ENCODE measurements around the gene FGD5. TPM values are rescaled to one million over a fixed set of nuclear protein-coding genes. Genes with fewer than 3 reads are reported as not detected.

Gene FGD5
- total and polyA plus RNA-seq, 9 of the 15 experiments (the other 6 are each of a cell fraction or from before 2014, with no cell fraction given), result 0.18 TPM; not detected in 8

DNA sequence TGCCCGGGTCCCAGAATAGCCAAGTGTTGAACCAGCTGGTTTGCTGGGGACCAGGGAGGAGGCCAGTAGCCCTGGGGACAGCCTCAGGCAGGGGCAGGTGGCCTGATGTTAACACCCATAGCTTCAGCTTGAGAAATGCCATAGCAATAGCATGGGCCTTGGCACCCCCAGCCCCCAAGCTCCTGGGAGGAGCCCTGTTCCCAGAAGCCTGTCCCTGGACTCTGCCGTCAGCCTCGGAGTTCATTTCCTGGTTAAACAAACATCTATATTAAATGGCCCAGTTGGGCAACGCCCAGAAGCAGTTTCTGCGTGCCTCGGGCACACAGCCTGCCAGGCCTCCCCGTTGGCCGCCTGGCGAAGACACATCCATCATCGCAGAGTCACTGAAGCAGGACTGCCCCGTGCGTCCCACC lies 58.2 kb downstream of the FGD5 start:
- Histone ChIP-seq H3K4me2 (ENCODE audit: insufficient read depth, low read length) (no peak overlapping the region), H3K27ac (ENCODE audit: extremely low read depth, low read depth, low read length) (no peak overlapping the region), H3K36me3 (ENCODE audit: control insufficient read depth, insufficient read depth, low read length) (no peaks in the 10 kb centered on the region), H3K79me2 (ENCODE audit: control insufficient read depth, insufficient read depth, low read length) (no peaks in the 10 kb centered on the region), H2AFZ (ENCODE audit: low read depth, low read length) (no peak overlapping the region), H4K20me1 (replicated peaks; ENCODE audit: control insufficient read depth, insufficient read depth, low read length) (0 out of 2 replicates have a peak, but pooled peaks cover 3% of the 10 kb centered on the region), H3K4me1 (replicated peaks in 1 of 2; ENCODE audit: control insufficient read depth in 2 of 2, insufficient read depth in 2 of 2, low read length in 2 of 2) (no peaks in the 10 kb centered on the region), H3K27me3 (ENCODE audit: control insufficient read depth in 2 of 2, insufficient read depth in 2 of 2, low read length in 2 of 2) (peaks cover 33 to 70% of the 10 kb centered on the region in 2 experiments; a peak in 4 of 5 replicates), H3K9me3 (replicated peaks; ENCODE audit: control insufficient read depth, insufficient read depth, low read depth, low read length) (no peaks in the 10 kb centered on the region), H3K9me1 (ENCODE audit: control insufficient read depth, insufficient read depth, low read length) (no peaks in the 10 kb centered on the region), H3K4me3 (no peak overlapping the region), H3K9ac (ENCODE audit: insufficient read depth in 1 of 2, low read depth in 2 of 2, low read length in 2 of 2) (no peak overlapping the region; a peak in 1 of 4 replicates)
- in situ Hi-C loops (cut with MboI), result no loop called here
- TF ChIP-seq, protein P1, sequence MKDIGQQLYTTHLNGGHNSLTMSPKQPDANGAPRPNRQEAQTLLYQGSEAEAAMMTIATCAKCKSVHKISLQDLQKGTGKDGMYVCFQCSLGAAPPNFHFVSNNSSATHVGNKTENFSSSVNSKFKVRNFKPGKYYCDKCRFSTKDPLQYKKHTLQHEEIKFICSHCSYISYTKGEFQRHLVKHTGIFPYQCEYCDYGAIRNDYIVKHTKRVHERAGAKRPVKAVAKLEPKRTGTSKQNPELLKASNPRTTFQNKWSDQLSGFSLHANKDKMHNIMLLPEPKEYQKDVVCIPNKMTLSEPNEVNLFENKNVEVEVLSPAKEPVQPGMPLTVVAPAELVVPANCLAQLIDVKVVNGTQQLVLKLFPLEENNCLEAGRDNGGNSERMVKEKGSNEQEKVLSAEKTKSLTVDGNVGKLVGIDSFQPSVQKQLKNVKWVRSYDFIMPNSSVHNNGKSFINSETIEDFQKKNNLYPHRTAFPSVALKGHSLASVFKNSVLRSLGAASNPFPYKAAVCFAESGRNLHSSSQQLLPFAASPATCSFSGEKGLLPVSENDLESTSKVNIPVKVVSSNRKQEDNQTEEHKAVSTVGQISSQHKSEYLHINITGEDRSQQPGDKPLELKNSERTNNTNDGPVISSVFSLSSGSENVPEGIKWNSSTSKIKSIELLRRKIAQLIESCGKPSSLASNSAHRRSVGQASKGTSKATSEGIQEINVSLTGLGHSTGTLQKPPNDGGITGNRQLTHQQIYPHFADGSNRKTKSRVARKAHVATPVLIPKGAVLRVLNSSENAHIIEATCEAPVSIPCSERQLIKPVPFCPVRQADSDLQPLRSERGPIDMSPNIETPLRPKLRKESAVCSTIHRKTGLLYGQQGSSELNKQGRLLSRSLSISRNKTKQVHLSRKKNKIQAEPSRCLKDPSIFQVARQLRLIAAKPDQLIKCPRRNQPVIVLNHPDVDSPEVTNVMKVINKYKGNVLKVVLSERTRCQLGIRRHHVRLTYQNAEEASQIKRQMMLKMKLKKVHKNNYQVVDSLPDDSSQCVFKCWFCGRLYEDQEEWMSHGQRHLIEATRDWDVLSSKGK (CRISPR knock-in tag; IDR thresholded peaks at IDR 0.05), result no peak
- TF ChIP-seq PPARD (CRISPR knock-in tag; IDR thresholded peaks at IDR 0.05), result no peak
- TF ChIP-seq, protein P2, sequence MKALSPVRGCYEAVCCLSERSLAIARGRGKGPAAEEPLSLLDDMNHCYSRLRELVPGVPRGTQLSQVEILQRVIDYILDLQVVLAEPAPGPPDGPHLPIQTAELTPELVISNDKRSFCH (CRISPR knock-in tag; IDR thresholded peaks at IDR 0.05), result no peak
- TF ChIP-seq, protein P2 (tag; IDR thresholded peaks at IDR 0.05), result no peak
- TF ChIP-seq GTF2F1 (IDR thresholded peaks at IDR 0.05; ENCODE audit: low read depth, low read length), result no peak
- no peak for TF ChIP-seq HDAC8 (tag; IDR thresholded peaks at IDR 0.05)
- ATAC-seq (no peak), FAIRE-seq (no peak), DNase-seq (ENCODE audit: extremely low read depth in 1 of 4, low spot score in 3 of 4) (no peak)
- ChIA-PET POLR2A (interaction anchor here (0.7 kb wide), 2 partner anchors 400 to 1215 kb away, joined by 3 read pairs; no protein-coding TSS in a partner anchor), CTCF (ENCODE audit: low intra/inter-chr PET ratio) (no interaction called here)
- 0% methylated on average over 12 of the region's 12 CpGs for WGBS (ENCODE audit: insufficient coverage, low coverage, missing lambda C conversion rate)
- intact Hi-C loops (cut with micrococcal nuclease), result no loop called here
- BruUV-seq (replicated peaks), result no TSS peak

Measured in K562 (cell line).